Prostate gland (tissue), 2 donors: ENCODE data around the gene SYNPR. TPM values are rescaled to one million over a fixed set of nuclear protein-coding genes. Genes with fewer than 3 reads are reported as not detected.

Source experiments
- DNase-seq: peaks from one replicate; pipeline ENCODE4 v3.0.0-alpha.2; 2019; ENCODE audit warnings: low spot score
- H3K27ac ChIP-seq, 2 donors: fragments of 200-600 bp; sonication (generic); 2 replicates each; pipeline ENCODE4 v1.5.1; 2017 to 2019
- H3K27me3 ChIP-seq: fragments of 200-600 bp; sonication (generic); replicated peaks from 2 replicates; pipeline ENCODE4 v1.5.1; 2019; ENCODE audit not compliant: insufficient read depth
- H3K36me3 ChIP-seq, 2 donors: fragments of 200-600 bp; sonication (generic); 1 replicate in 1 of 2; 2 replicates in 1 of 2; pipeline versions ENCODE4 v1.5.1 to v1.8.1; 2017 to 2019
- H3K4me1 ChIP-seq: fragments of 200-600 bp; sonication (generic); replicated peaks from 2 replicates; pipeline ENCODE4 v1.5.1; 2019
- H3K4me3 ChIP-seq, 2 donors: fragments of 200-600 bp; sonication (generic); 2 replicates each; pipeline ENCODE4 v1.5.1; 2017 to 2019
- H3K9me3 ChIP-seq: fragments of 200-600 bp; sonication (generic); 2 replicates; pipeline ENCODE4 v1.5.1; 2017
- CTCF ChIP-seq, 4 experiments: fragments of 200-600 bp in 2 of 4; fragments of 450-650 bp in 2 of 4; sonication (generic) in 2 of 4; IDR thresholded peaks; 1 replicate in 3 of 4; 2 replicates in 1 of 4; pipeline ENCODE4 v1.5.1; 2016 to 2019; ENCODE audit warnings: antibody characterized with exemption in 4 of 4, mild to moderate bottlenecking in 2 of 4, moderate library complexity in 2 of 4
- POLR2A ChIP-seq: fragments of 450-650 bp; IDR thresholded peaks from one replicate; pipeline ENCODE4 v1.6.1; 2016; ENCODE audit warnings: antibody characterized with exemption, mild to moderate bottlenecking
- POLR2AphosphoS5 ChIP-seq: sonication (generic); formaldehyde crosslinking; IDR thresholded peaks from one replicate; pipeline ENCODE4 v1.6.1; 2017; ENCODE audit warnings: antibody characterized with exemption
- WGBS: methylation state at CpG from one replicate; pipeline ENCODE4 v1.1.5; 2018; 5-methylcytosine and 5-hydroxymethylcytosine counted together
- intact Hi-C: fragments of 100-400 bp; cut with DNase I; formaldehyde crosslinking; loops from one replicate; pipeline ENCODE4 v1.14.2; 2022
- total RNA-seq, 2 donors: library from RNA; depleted of rRNA; stranded (reverse); fragments of >200 nt; gene quantifications; one replicate each; pipeline ENCODE4 v1.1.0, GENCODE V29; 2016

Gene SYNPR
- total RNA-seq, 2 donors from 2014 or later = not detected

GRCh38 chr3:63354160-63354559 lies 76.1 kb downstream of the SYNPR start:
- H3K4me3 ChIP-seq = no peak overlapping the region
- no peak overlapping the region for H3K27ac ChIP-seq
- intact Hi-C loops = no loop called here
- no peaks in the 10 kb centered on the region for H3K27me3 ChIP-seq
- no peaks in the 10 kb centered on the region for H3K36me3 ChIP-seq
- 52% methylated on average over 1 of the region's 1 CpG for WGBS
- no peaks in the 10 kb centered on the region for H3K9me3 ChIP-seq
- H3K4me1 ChIP-seq = no peaks in the 10 kb centered on the region
- TF ChIP-seq POLR2A (no peak), CTCF (IDR thresholded peaks at IDR 0.05) (no peak), POLR2AphosphoS5 (no peak)
- no peak for DNase-seq

- Histone ChIP-seq H3K9me3 (no peaks in the 10 kb centered on the region), H3K36me3 (no peaks in the 10 kb centered on the region), H3K27me3 (no peaks in the 10 kb centered on the region), H3K4me1 (no peaks in the 10 kb centered on the region), H3K4me3 (no peak overlapping the region), H3K27ac (no peak overlapping the region)
- intact Hi-C loops = no loop called here
- TF ChIP-seq POLR2A (no peak), POLR2AphosphoS5 (no peak), CTCF (IDR thresholded peaks at IDR 0.05) (no peak)
- WGBS = 71% methylated on average over 2 of the region's 2 CpGs
- no peak for DNase-seq
Observed at GRCh38 chr3:63355809-63356208, 77.7 kb downstream of the SYNPR start.

- TF ChIP-seq POLR2A (no peak), POLR2AphosphoS5 (no peak), CTCF (IDR thresholded peaks at IDR 0.05) (no peak)
- no peak for DNase-seq
- Histone ChIP-seq H3K9me3 (no peaks in the 10 kb centered on the region), H3K4me1 (no peaks in the 10 kb centered on the region), H3K4me3 (no peak overlapping the region), H3K27ac (no peak overlapping the region), H3K27me3 (no peaks in the 10 kb centered on the region), H3K36me3 (no peaks in the 10 kb centered on the region)
- WGBS = 10% methylated on average over 1 of the region's 1 CpG
- intact Hi-C loops = no loop called here
Observed at GRCh38 chr3:63364495-63364894, 86.4 kb downstream of the SYNPR start.

DNA sequence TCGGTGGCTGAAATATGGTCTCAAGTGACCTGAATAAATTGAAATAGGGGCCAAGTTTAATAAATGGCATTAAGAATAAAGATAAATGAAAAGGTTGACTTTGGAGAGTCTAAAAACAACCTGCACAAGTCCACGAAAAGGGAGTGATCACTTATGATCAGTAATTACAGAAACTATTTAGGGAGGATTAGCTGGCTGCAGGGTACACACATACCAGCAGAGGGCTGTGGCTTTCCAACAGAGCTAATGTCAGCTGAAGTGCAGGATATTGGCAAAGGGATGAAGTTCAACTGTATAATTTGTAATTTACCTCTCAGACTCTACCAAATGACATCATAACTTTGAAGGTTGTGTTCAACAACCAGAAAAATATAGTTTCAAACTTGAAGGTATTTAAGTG lies 86.8 kb downstream of the SYNPR start:
- no peaks in the 10 kb centered on the region for H3K9me3 ChIP-seq
- no peak overlapping the region for H3K4me3 ChIP-seq
- DNase-seq = no peak
- no peak overlapping the region for H3K27ac ChIP-seq
- WGBS = 72% methylated on average over 2 of the region's 2 CpGs
- intact Hi-C loops = no loop called here
- H3K27me3 ChIP-seq = no peaks in the 10 kb centered on the region
- no peaks in the 10 kb centered on the region for H3K4me1 ChIP-seq
- no peaks in the 10 kb centered on the region for H3K36me3 ChIP-seq
- no peak for TF ChIP-seq POLR2AphosphoS5
- no peak for TF ChIP-seq CTCF (IDR thresholded peaks at IDR 0.05)

- no peak overlapping the region for H3K4me3 ChIP-seq
- 31% methylated on average over 5 of the region's 5 CpGs for WGBS
- no peak for DNase-seq
Observed at GRCh38 chr3:63365671-63366070, 87.6 kb downstream of the SYNPR start.

More at GRCh38 chr3:63365671-63366070, 87.6 kb downstream of the SYNPR start:
- no peaks in the 10 kb centered on the region for H3K9me3 ChIP-seq
- H3K27ac ChIP-seq = no peak overlapping the region
- intact Hi-C loops = no loop called here
- no peaks in the 10 kb centered on the region for H3K27me3 ChIP-seq
- no peaks in the 10 kb centered on the region for H3K4me1 ChIP-seq
- H3K36me3 ChIP-seq = no peaks in the 10 kb centered on the region
- no peak for TF ChIP-seq CTCF (IDR thresholded peaks at IDR 0.05)
- no peak for TF ChIP-seq POLR2AphosphoS5
- TF ChIP-seq POLR2A = no peak
